HCT116 (cell line): ENCODE data around the gene TMEM139.

ENCODE experiments used
- ATF3 ChIP-seq: IDR thresholded peaks from 2 replicates; pipeline ENCODE4 v1.6.1; 2012
- CEBPB ChIP-seq: IDR thresholded peaks from 2 replicates; pipeline ENCODE4 v1.6.1; 2012; ENCODE audit warnings: low read depth
- CTCF ChIP-seq, 3 experiments: fragments of 200-600 bp in 1 of 3; sonication (generic) in 1 of 3; IDR thresholded peaks in 2 of 3; conservative IDR thresholded peaks in 1 of 3; 2 replicates each; pipeline ENCODE4 v1.5.1; 2012 to 2017; ENCODE audit warnings: low read depth in 2 of 3, low read length in 2 of 3, antibody characterized with exemption in 1 of 3, borderline replicate concordance in 1 of 3, control low read depth in 1 of 3, mild to moderate bottlenecking in 1 of 3, mixed read lengths in 1 of 3, mixed run types in 1 of 3, moderate library complexity in 1 of 3; ENCODE audit not compliant: insufficient read depth in 1 of 3
- EZH2 ChIP-seq: fragments of 200-600 bp; sonication (generic); IDR thresholded peaks from 2 replicates; pipeline ENCODE4 v1.6.1; 2017; ENCODE audit warnings: antibody characterized with exemption, mixed run types
- JUND ChIP-seq: IDR thresholded peaks from 2 replicates; pipeline ENCODE4 v1.6.1; 2012
- MAX ChIP-seq: IDR thresholded peaks from 2 replicates; pipeline ENCODE4 v1.6.1; 2012
- POLR2A ChIP-seq: IDR thresholded peaks from 2 replicates; pipeline ENCODE4 v1.7.0; 2011; ENCODE audit warnings: borderline replicate concordance; ENCODE audit not compliant: insufficient read depth, insufficient read length; ENCODE audit errors: extremely low read depth
- POLR2AphosphoS5 ChIP-seq: IDR thresholded peaks from 2 replicates; pipeline ENCODE4 v1.6.1; 2011; ENCODE audit warnings: mild to moderate bottlenecking, low read depth, low read length, moderate library complexity
- RAD21 ChIP-seq: IDR thresholded peaks from 2 replicates; pipeline ENCODE4 v1.6.1; 2012; ENCODE audit warnings: low read depth, mild to moderate bottlenecking
- REST ChIP-seq: IDR thresholded peaks from 2 replicates; pipeline ENCODE4 v1.6.1; 2012; ENCODE audit warnings: low read depth
- YY1 ChIP-seq: IDR thresholded peaks from 2 replicates; pipeline ENCODE4 v1.6.1; 2011; ENCODE audit warnings: low read length, low read depth, moderate library complexity, mild to moderate bottlenecking; ENCODE audit not compliant: insufficient replicate concordance; ENCODE audit errors: extremely low read depth
- ZBTB33 ChIP-seq: IDR thresholded peaks from 2 replicates; pipeline ENCODE4 v1.6.1; 2011; ENCODE audit warnings: mild to moderate bottlenecking, low read length, moderate library complexity; ENCODE audit not compliant: insufficient replicate concordance; ENCODE audit errors: extremely low read depth
- ZNF274 ChIP-seq: fragments of 200-500 bp; sonication (Bioruptor generic); IDR thresholded peaks from 2 replicates; pipeline ENCODE4 v1.6.1; 2014; ENCODE audit warnings: mild to moderate bottlenecking, low read depth, low read length, inconsistent platforms

- TF ChIP-seq POLR2AphosphoS5 (no peak), CEBPB (no peak), RAD21 (no peak), ATF3 (no peak), JUND (no peak), ZBTB33 (no peak), EZH2 (no peak), CTCF (IDR thresholded peaks at IDR 0.05 in 2 of 3, conservative IDR thresholded peaks at IDR 0.05 in 1 of 3; ENCODE audit: borderline replicate concordance in 1 of 3, insufficient read depth in 1 of 3, low read depth in 2 of 3, low read length in 2 of 3) (no peak), POLR2A (no peak), REST (no peak), YY1 (no peak), MAX (no peak), ZNF274 (no peak)
These were observed 2.7 kb downstream of the TMEM139 start for GRCh38 chr7:143287339-143287934.
